GM19035 (cell line): ENCODE measurements around the gene CTNNA2.
"Not testable (repeated sequence)": the region's sequence is repeated elsewhere in the genome, so short reads cannot be mapped to it uniquely, and the experiment has no call there.

ENCODE experiments used
- ATAC-seq: cut with Tn5 transposase; IDR thresholded peaks from one replicate; pipeline ENCODE4 v1.9.1; 2021; ENCODE audit not compliant: unreplicated experiment

The CTNNA2 gene

DNA sequence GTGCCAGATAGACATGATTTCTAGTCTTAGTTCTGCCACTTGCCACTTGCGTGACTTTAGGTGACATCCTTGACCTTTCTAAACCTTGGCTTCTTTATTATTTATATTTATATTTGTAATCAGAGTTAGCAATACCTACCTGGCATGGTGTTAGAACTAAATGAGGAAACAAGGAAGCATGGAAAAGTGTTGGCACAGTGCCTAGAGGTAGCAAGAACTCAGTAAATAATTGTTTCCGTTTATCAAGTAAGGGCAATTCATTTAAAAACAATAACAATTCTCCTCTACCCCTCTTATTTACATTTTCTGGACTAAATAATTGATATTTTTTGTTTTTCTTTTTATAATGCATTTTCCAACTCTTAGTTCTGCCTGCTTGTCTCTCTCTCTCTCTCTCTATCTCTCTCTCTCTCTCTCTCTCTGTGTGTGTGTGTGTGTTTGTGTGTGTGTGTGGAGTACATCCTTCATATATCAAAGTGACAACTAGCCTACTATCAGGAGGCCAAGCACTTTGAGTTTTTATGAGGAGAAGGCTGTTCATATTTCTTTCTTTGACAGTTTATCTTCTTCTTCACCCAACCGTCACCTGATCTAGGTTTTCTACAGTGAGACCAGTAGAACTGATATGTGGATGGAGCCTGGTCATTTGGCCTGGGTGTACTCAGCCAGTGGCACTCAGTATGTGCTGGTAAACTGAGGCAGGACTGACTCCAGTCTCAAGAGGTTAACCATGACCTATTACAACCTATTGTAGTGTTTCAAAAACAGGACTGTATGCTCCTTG is 657.2 kb downstream of the CTNNA2 start:
- ATAC-seq: no peak

DNA sequence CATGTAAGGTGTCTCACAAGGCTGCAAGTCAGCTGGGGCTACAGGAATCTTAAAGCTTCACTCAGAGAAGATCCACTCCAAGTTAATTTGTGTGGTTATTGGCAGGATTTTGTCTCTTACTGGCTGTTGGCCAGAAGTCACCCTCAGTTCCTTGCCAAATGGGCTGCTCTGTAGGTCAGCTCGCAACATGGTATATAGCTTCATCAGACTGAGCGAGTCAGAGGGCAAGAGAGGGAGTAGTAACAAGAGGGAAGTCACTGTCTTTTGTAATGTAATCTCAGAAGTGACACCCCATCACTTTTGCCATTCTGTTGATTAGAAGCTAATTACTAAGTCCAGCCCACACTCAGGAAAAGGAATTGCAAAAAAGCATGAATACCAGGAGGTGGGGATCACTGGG is 672.2 kb downstream of the CTNNA2 start:
- no peak for ATAC-seq

GRCh38 chr2:80186262-80186661 is 673.4 kb downstream of the CTNNA2 start:
- no peak for ATAC-seq

DNA sequence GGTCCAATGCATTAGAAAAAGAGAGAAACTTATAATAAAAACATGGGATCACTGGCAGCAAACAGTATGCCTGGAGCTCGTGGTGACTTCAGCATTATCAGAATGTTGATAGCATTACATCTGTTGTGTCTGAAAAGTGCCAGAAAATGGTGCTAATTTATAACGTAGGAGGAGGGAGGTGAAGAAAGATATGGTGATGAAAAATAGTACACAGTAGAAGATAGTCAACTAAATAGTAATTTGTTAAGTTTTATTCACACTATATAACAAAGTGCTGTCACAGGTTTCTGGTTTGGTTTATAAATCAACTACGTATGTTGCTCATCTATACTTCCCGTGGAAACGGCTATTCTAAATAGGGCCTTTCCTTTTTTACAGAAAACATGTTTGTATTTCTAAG is 674.3 kb downstream of the CTNNA2 start:
- no peak for ATAC-seq

DNA sequence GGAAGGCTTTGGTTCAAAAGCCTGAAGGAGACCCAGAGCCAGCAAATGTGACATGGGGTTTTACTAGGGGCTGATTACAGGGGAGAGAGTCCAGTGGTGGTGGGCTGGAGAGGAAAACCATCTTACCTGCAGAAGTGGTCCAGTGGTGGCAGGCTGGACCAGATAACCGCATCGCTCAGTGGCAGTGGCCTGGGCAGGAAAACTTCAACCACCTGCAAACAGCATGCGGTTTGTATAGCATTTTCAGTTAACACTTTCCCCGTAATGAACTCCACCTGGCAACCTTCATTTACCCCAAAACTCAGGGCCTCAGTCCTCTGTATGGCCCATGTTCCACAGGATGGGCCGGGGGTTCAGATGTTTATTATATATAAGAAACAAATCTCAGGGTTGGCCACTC is 677.3 kb downstream of the CTNNA2 start:
- no peak for ATAC-seq

DNA sequence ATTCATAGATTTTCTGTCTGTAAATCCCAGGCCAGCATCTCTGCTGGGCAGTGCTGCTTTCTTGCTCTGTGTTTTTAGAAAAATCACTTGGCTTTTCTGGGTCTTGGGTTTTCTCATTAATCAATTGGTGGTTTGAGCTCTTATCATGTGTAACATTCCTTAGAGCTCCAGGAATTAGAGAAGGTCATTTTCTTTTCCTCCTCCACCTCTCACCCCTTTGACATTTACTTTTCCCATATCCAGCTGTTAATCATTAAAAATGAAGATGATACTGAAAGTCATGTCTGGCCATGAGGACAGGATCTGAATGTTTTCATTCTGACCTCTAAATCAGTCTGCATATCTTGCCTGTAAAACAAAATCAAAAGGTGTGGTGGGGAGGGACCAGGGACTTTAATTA is 680.7 kb downstream of the CTNNA2 start:
- ATAC-seq: no peak

DNA sequence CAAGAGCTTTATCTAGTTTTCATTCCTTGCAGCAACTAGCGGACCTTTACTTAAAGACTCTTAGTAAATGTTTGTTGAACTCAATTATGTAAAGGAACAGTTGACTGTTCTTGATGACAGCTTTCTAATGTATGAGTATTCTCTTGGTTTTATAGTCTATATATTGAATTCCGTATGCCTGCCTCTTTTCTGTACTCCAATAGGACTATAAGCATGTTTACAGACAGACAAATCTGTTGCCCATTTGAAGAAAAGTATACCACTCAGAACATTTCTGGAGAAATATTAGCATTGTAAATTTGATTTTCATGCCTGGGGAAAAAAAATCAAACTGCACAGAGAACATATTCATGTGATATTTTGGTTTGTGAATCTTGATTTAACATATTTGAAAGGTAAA is 682.2 kb downstream of the CTNNA2 start:
- no peak for ATAC-seq

DNA sequence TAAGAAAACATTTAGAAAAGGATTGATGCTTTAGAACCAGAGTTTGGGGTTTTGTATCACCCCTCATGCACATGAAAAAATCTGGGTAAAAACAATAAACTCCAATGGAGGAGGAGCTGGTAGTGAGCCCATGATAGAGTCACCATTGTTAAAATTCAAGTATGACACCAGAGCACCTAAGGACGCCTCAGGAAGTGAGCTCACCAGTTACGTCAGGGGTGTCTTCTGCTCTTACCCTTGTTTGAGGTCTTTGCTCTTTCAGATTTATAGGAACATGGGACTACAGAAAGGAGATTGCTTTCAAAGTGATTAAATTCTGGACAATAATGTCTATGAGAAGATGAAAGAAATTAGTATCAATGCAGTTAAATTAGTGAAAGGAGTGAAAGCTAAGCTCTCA is 685.2 kb downstream of the CTNNA2 start:
- ATAC-seq: no peak

- no peak for ATAC-seq
Measured at GRCh38 chr2:80199504-80199903, 686.7 kb downstream of the CTNNA2 start.

- not testable (repeated sequence) for ATAC-seq
Measured at GRCh38 chr2:80203929-80204328, 691.1 kb downstream of the CTNNA2 start.

DNA sequence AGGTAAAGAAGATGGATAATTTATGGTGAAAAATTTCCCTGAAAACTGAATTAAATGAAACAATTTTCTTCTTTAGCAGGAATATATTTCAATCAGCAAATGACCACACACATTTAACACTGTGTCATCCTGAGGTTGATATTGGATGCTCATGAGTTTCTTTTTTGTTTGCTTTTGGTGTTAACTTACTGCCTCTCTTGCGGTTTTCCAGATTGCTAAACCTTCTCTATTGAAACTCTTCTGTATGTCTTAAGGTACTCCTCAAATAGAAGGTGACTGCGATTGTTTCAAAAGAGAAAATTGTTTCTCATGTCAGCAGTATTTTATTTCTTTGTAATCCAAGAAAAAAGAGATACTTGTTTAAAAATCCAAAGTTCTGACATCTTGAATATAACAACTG is 692.6 kb downstream of the CTNNA2 start:
- no peak for ATAC-seq

GRCh38 chr2:80209458-80209857 is 696.6 kb downstream of the CTNNA2 start:
- ATAC-seq: no peak

GRCh38 chr2:80217446-80217845 is 704.6 kb downstream of the CTNNA2 start:
- no peak for ATAC-seq

DNA sequence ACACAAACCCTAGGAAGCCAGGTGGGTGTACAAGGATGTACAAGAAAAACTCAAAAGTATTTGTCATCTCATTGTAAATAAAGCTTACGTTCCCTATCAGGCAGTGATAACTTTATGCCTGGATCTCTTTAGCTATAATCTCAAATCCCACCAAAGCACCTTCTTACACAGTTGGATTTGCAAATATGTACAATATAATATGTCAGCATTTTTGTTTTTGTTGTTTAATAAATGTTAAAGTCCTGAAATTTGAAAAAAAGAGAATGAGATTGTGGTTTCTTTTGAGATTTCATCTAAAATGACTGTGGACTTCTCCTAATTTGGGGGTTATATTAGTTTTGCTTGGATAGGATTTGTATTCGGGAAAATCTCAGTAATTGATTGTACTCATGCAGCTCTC is 709.8 kb downstream of the CTNNA2 start:
- ATAC-seq: no peak

GRCh38 chr2:80231421-80231820 is 718.6 kb downstream of the CTNNA2 start:
- ATAC-seq: no peak

DNA sequence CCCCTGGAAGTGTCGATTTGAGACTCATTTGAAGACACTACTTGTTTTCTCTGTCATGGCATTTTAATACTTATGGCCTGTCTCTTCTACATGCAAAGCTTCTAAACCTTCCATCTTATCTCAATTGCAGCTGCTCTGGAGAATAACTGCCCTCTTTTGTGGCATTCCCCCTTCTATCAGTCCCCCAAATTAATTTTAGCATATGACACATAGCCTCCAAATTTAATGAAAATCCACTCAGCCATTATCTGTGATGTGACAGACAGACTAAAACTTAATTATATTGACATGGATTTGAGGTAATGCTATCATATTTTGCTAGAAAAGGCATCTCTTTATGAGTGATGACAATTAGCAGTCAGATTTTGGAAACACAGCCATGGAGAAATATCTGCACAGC is 720.5 kb downstream of the CTNNA2 start:
- ATAC-seq: no peak

DNA sequence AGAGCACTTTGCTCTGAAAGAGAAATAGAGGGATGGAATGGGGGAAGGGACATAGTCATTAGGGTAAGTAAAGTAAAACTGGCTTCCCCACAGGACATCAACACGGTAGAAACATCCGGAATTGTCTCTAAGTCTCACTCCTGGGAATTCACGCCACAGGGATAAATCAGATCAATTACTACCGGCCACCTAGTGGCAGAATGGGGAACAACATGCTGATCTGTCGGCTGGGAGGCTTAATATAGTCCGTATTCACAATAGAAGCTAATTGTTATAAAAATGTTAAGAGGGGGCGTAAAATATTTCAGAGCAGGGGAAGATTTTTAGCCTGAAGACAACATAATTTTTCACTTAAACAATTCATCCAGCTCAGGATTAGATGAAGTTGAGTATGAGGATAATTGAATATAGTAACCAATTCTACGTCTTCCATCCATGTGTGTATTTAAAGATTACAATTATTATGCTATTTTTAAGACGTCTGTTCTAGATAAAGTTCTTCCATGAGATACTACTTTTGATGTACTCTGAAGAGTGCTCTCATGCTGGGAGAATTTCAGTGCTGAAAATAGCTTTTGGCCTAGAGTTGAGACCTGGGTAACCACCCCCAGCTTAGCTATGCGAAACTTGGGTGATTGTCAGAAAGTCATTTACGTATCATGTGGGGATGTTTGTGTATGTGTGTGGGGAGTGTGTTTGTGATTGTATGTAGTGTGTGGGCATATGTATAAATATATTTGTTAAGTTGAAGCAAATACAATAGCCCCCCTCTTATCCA is 726.0 kb downstream of the CTNNA2 start:
- no peak for ATAC-seq

- ATAC-seq: no peak
Measured at GRCh38 chr2:80242355-80242910, 729.6 kb downstream of the CTNNA2 start.

GRCh38 chr2:80244905-80245584 is 732.2 kb downstream of the CTNNA2 start:
- no peak for ATAC-seq

DNA sequence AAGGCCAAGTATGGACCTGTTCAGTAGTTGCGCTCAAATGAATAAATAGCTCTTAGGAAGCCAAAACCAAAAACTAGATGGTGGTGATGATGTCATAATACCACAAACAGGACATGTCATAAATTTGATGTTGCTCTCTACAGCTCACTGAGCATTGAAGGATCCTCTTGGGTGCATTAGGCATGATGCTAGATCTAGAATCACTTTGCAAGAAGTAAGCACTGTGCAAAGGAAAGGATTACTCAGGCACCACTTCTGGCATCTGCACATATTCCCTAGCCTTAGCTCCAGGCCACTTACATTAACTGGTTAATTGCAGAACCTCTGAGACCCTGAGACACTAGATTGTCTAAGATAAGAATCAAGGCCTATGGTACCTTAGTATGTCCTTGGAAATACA is 733.7 kb downstream of the CTNNA2 start:
- no peak for ATAC-seq

DNA sequence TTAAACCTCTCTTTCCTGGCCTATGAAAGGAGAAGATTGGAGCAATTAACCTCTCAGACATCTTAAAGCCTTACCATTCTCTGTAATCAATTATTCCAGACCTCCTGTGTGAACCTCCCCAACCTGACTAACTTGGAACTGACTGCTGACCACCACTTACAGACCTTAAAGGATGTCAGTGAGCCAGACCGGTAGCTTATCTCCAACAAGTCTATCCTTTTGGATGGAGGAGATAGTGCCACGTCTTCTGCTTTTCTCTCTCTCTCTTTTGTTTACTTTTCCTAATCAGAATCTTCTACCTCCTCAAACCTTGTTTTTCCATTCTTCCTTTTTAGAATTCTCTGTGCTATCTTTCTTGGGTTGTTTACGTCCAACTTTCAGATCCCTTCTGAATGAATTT is 734.5 kb downstream of the CTNNA2 start:
- no peak for ATAC-seq

GRCh38 chr2:80248146-80248545 is 735.3 kb downstream of the CTNNA2 start:
- ATAC-seq: no peak
